ENCODE measurements around the gene ZNF770. TPM values are rescaled to one million over a fixed set of nuclear protein-coding genes. Genes with fewer than 3 reads are reported as not detected.

ZNF770 gene
- total and polyA plus RNA-seq, 10 of the 15 experiments (the other 5 are each of a cell fraction or from before 2014, with no cell fraction given): 1.8 to 118 (median 26.0) TPM

DNA sequence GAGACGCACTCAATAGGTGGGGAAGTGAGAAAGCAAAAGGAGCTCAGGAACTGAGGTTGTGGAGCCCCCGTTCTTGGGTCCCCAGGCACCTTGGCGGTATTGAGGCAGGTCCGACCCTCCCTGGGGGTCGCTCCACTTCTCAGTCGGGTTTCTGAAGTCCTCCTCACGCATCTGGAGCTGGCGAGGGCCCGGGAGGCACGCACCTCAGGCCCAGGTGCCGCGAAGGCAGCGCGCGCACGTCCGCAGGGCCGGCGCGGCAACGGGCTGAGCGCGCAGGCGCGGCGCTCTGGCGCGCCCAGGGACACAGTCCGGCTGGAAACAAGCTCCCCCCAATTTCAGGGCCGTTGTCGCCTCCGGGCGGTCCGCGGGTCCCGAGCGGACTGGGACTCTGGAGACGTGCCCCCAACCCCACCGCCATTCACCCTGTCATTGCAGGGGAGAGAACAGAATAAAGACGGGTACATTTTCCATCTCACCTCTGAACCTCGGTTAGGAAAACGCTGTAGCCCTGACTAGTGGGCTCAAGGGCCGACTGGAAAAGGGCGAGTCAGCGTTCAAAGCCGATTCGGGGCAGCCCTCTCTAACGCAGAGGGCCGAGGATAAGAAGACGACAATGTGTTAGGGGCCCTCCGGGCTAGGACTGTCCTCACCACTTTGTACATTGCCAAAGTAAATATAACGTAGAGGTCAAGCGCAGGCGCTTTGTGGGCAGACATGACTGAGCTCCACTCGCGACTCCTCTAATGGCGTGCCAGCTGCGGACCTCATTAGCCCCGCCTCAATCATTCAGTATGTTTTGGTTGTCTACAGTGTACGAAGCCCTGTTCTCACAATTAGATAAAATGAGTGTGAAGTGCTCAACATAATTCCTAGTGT lies at the start of gene ZNF770 (continued):
- TF ChIP-seq, protein P1, sequence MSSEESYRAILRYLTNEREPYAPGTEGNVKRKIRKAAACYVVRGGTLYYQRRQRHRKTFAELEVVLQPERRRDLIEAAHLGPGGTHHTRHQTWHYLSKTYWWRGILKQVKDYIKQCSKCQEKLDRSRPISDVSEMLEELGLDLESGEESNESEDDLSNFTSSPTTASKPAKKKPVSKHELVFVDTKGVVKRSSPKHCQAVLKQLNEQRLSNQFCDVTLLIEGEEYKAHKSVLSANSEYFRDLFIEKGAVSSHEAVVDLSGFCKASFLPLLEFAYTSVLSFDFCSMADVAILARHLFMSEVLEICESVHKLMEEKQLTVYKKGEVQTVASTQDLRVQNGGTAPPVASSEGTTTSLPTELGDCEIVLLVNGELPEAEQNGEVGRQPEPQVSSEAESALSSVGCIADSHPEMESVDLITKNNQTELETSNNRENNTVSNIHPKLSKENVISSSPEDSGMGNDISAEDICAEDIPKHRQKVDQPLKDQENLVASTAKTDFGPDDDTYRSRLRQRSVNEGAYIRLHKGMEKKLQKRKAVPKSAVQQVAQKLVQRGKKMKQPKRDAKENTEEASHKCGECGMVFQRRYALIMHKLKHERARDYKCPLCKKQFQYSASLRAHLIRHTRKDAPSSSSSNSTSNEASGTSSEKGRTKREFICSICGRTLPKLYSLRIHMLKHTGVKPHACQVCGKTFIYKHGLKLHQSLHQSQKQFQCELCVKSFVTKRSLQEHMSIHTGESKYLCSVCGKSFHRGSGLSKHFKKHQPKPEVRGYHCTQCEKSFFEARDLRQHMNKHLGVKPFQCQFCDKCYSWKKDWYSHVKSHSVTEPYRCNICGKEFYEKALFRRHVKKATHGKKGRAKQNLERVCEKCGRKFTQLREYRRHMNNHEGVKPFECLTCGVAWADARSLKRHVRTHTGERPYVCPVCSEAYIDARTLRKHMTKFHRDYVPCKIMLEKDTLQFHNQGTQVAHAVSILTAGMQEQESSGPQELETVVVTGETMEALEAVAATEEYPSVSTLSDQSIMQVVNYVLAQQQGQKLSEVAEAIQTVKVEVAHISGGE (CRISPR knock-in tag; IDR thresholded peaks at IDR 0.05): peak; percentile 97
- TF ChIP-seq ZNF622 (IDR thresholded peaks at IDR 0.05) (no peak), IKZF2 (IDR thresholded peaks at IDR 0.05) (no peak), SRF (IDR thresholded peaks at IDR 0.05; ENCODE audit: low read depth in 2 of 2, low read length in 2 of 2) (peak; percentile 54 to 87; a peak in 3 of 4 replicates), IRF4 (IDR thresholded peaks at IDR 0.05; ENCODE audit: low read depth, low read length) (no peak; the same call in 1 of the 2 replicates), CREB1 (IDR thresholded peaks at IDR 0.05; ENCODE audit: low read depth) (no peak; the same call in none of the 2 replicates), CHD1 (IDR thresholded peaks at IDR 0.05; ENCODE audit: low read depth, low read length) (no peak), CBFB (IDR thresholded peaks at IDR 0.05; ENCODE audit: low read depth) (no peak), POU2F2 (IDR thresholded peaks at IDR 0.05; ENCODE audit: borderline replicate concordance, low read depth, low read length) (peak; percentile 88), SMAD5 (IDR thresholded peaks at IDR 0.05; ENCODE audit: low read depth) (peak; percentile 57; the same call in 1 of the 2 replicates), TAF1 (IDR thresholded peaks at IDR 0.05; ENCODE audit: borderline replicate concordance, low read depth, low read length) (peak; percentile 95), DPF2 (IDR thresholded peaks at IDR 0.05) (peak; percentile 69; the same call in 1 of the 2 replicates), POLR2A (IDR thresholded peaks at IDR 0.05; ENCODE audit: low read depth, low read length) (peak; percentile 97), HDAC6 (IDR thresholded peaks at IDR 0.05; ENCODE audit: unreplicated experiment) (peak; percentile 29), PML (IDR thresholded peaks at IDR 0.05; ENCODE audit: low read length) (peak; percentile 94), YY1 (IDR thresholded peaks at IDR 0.05; ENCODE audit: low read depth, low read length) (peak; percentile 90)
- TF ChIP-seq, protein P2, sequence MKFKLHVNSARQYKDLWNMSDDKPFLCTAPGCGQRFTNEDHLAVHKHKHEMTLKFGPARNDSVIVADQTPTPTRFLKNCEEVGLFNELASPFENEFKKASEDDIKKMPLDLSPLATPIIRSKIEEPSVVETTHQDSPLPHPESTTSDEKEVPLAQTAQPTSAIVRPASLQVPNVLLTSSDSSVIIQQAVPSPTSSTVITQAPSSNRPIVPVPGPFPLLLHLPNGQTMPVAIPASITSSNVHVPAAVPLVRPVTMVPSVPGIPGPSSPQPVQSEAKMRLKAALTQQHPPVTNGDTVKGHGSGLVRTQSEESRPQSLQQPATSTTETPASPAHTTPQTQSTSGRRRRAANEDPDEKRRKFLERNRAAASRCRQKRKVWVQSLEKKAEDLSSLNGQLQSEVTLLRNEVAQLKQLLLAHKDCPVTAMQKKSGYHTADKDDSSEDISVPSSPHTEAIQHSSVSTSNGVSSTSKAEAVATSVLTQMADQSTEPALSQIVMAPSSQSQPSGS (IDR thresholded peaks at IDR 0.05; ENCODE audit: low read length): no peak
- TF ChIP-seq, protein P3, sequence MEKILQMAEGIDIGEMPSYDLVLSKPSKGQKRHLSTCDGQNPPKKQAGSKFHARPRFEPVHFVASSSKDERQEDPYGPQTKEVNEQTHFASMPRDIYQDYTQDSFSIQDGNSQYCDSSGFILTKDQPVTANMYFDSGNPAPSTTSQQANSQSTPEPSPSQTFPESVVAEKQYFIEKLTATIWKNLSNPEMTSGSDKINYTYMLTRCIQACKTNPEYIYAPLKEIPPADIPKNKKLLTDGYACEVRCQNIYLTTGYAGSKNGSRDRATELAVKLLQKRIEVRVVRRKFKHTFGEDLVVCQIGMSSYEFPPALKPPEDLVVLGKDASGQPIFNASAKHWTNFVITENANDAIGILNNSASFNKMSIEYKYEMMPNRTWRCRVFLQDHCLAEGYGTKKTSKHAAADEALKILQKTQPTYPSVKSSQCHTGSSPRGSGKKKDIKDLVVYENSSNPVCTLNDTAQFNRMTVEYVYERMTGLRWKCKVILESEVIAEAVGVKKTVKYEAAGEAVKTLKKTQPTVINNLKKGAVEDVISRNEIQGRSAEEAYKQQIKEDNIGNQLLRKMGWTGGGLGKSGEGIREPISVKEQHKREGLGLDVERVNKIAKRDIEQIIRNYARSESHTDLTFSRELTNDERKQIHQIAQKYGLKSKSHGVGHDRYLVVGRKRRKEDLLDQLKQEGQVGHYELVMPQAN (conservative IDR thresholded peaks at IDR 0.05): peak; percentile 83
- TF ChIP-seq, protein P4, sequence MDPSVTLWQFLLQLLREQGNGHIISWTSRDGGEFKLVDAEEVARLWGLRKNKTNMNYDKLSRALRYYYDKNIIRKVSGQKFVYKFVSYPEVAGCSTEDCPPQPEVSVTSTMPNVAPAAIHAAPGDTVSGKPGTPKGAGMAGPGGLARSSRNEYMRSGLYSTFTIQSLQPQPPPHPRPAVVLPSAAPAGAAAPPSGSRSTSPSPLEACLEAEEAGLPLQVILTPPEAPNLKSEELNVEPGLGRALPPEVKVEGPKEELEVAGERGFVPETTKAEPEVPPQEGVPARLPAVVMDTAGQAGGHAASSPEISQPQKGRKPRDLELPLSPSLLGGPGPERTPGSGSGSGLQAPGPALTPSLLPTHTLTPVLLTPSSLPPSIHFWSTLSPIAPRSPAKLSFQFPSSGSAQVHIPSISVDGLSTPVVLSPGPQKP (IDR thresholded peaks at IDR 0.05; ENCODE audit: low read depth, low read length): peak; percentile 76; the same call in 1 of the 2 replicates
- TF ChIP-seq, protein P5, sequence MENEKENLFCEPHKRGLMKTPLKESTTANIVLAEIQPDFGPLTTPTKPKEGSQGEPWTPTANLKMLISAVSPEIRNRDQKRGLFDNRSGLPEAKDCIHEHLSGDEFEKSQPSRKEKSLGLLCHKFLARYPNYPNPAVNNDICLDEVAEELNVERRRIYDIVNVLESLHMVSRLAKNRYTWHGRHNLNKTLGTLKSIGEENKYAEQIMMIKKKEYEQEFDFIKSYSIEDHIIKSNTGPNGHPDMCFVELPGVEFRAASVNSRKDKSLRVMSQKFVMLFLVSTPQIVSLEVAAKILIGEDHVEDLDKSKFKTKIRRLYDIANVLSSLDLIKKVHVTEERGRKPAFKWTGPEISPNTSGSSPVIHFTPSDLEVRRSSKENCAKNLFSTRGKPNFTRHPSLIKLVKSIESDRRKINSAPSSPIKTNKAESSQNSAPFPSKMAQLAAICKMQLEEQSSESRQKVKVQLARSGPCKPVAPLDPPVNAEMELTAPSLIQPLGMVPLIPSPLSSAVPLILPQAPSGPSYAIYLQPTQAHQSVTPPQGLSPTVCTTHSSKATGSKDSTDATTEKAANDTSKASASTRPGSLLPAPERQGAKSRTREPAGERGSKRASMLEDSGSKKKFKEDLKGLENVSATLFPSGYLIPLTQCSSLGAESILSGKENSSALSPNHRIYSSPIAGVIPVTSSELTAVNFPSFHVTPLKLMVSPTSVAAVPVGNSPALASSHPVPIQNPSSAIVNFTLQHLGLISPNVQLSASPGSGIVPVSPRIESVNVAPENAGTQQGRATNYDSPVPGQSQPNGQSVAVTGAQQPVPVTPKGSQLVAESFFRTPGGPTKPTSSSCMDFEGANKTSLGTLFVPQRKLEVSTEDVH (IDR thresholded peaks at IDR 0.05; ENCODE audit: low read depth, partially characterized antibody): no peak

Data from GM12878 (cell line).